ENCODE measurements around the gene LOXL3.

GRCh38 chr2:74522516-74522915, 31.2 kb downstream of the LOXL3 start:
- TF ChIP-seq CTCF (IDR thresholded peaks at IDR 0.05) (no peak), POLR2A (IDR thresholded peaks at IDR 0.05) (no peak), EP300 (IDR thresholded peaks at IDR 0.05) (no peak)

Measured in tibial nerve (tissue), 4 donors.